RWPE2 (cell line): ENCODE measurements around the gene DEFB121.
A peak's percentile ranks its signal among the peaks of the same experiment; 100 is the strongest.

Experiments
- ATAC-seq: fragments of 200-7000 bp; cut with Tn5 transposase; 3 replicates; pipeline ENCODE4 v1.9.1; 2021; ENCODE audit warnings: low read depth
- DNase-seq: peaks from one replicate; pipeline ENCODE4 v3.0.0-alpha.2; 2020; ENCODE audit warnings: low spot score
- H3K27ac ChIP-seq: fragments of 450-650 bp; 2 replicates; pipeline ENCODE4 v1.5.1; 2017; ENCODE audit warnings: mild to moderate bottlenecking; ENCODE audit not compliant: poor library complexity, severe bottlenecking
- H3K27me3 ChIP-seq: fragments of 250-450 bp; sonication (Bioruptor Pico); 2 replicates; pipeline ENCODE4 v1.5.1; 2021; ENCODE audit warnings: mild to moderate bottlenecking, moderate library complexity; ENCODE audit not compliant: insufficient read depth, poor library complexity, severe bottlenecking
- H3K36me3 ChIP-seq: fragments of 250-450 bp; sonication (Bioruptor Pico); 2 replicates; pipeline ENCODE4 v1.5.1; 2020; ENCODE audit warnings: low read depth, mild to moderate bottlenecking, moderate library complexity
- H3K4me1 ChIP-seq: fragments of 250-450 bp; sonication (Bioruptor Pico); 2 replicates; pipeline ENCODE4 v1.5.1; 2021; ENCODE audit warnings: mild to moderate bottlenecking, moderate library complexity; ENCODE audit not compliant: insufficient read depth, poor library complexity, severe bottlenecking
- H3K4me3 ChIP-seq: fragments of 250-450 bp; sonication (Bioruptor Pico); 2 replicates; pipeline ENCODE4 v1.5.1; 2021; ENCODE audit warnings: mild to moderate bottlenecking, moderate library complexity; ENCODE audit not compliant: severe bottlenecking
- H3K9me3 ChIP-seq: fragments of 250-450 bp; sonication (Bioruptor Pico); 2 replicates; pipeline ENCODE4 v1.5.1; 2021; ENCODE audit warnings: mild to moderate bottlenecking, moderate library complexity; ENCODE audit not compliant: severe bottlenecking
- TF ChIP-seq, protein P1 (sequence below): fragments of 450-650 bp; IDR thresholded peaks from one replicate; pipeline ENCODE4 v1.5.1; 2017; ENCODE audit warnings: mild to moderate bottlenecking, moderate library complexity; ENCODE audit not compliant: poor library complexity, severe bottlenecking

DEFB121 gene, protein sequence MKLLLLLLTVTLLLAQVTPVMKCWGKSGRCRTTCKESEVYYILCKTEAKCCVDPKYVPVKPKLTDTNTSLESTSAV

GRCh38 chr20:31406115-31406514 is at the start of gene DEFB121:
DEFB121 (minus strand) TSS chr20:31406215; CDS start chr20:31406152, 63 bp downstream.
- H3K27me3 ChIP-seq: peaks cover 3% of the 10 kb centered on the region
- no peaks in the 10 kb centered on the region for H3K9me3 ChIP-seq
- H3K36me3 ChIP-seq: no peaks in the 10 kb centered on the region
- no peak within 1 kb of the TSS for H3K27ac ChIP-seq
- TF ChIP-seq, protein P1, sequence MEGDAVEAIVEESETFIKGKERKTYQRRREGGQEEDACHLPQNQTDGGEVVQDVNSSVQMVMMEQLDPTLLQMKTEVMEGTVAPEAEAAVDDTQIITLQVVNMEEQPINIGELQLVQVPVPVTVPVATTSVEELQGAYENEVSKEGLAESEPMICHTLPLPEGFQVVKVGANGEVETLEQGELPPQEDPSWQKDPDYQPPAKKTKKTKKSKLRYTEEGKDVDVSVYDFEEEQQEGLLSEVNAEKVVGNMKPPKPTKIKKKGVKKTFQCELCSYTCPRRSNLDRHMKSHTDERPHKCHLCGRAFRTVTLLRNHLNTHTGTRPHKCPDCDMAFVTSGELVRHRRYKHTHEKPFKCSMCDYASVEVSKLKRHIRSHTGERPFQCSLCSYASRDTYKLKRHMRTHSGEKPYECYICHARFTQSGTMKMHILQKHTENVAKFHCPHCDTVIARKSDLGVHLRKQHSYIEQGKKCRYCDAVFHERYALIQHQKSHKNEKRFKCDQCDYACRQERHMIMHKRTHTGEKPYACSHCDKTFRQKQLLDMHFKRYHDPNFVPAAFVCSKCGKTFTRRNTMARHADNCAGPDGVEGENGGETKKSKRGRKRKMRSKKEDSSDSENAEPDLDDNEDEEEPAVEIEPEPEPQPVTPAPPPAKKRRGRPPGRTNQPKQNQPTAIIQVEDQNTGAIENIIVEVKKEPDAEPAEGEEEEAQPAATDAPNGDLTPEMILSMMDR: no peak
- no peak within 1 kb of the TSS for H3K4me3 ChIP-seq
- H3K4me1 ChIP-seq: no peaks in the 10 kb centered on the region
- DNase-seq (no peak), ATAC-seq (no peak; the same call in 2 of the 3 replicates)

- Histone ChIP-seq H3K9me3 (no peaks in the 10 kb centered on the region), H3K4me3 (no peak overlapping the region), H3K27ac (no peak overlapping the region), H3K36me3 (no peaks in the 10 kb centered on the region), H3K4me1 (no peaks in the 10 kb centered on the region), H3K27me3 (peaks cover 12% of the 10 kb centered on the region)
- DNase-seq: no peak
- peak; percentile 42; the same call in 2 of the 3 replicates for ATAC-seq
- TF ChIP-seq, protein P1: peak; percentile 32
Measured at GRCh38 chr20:31454361-31454760, 48.3 kb upstream of the DEFB121 start.

GRCh38 chr20:31452575-31452974 is 46.6 kb upstream of the DEFB121 start:
- no peak overlapping the region for H3K4me3 ChIP-seq
- H3K27ac ChIP-seq: no peak overlapping the region
- TF ChIP-seq, protein P1: no peak
- peak; percentile 46; the same call in 2 of the 3 replicates for ATAC-seq
- H3K36me3 ChIP-seq: no peaks in the 10 kb centered on the region
- H3K4me1 ChIP-seq: no peaks in the 10 kb centered on the region
- H3K27me3 ChIP-seq: no peaks in the 10 kb centered on the region
- no peak for DNase-seq
- H3K9me3 ChIP-seq: no peaks in the 10 kb centered on the region

DNA sequence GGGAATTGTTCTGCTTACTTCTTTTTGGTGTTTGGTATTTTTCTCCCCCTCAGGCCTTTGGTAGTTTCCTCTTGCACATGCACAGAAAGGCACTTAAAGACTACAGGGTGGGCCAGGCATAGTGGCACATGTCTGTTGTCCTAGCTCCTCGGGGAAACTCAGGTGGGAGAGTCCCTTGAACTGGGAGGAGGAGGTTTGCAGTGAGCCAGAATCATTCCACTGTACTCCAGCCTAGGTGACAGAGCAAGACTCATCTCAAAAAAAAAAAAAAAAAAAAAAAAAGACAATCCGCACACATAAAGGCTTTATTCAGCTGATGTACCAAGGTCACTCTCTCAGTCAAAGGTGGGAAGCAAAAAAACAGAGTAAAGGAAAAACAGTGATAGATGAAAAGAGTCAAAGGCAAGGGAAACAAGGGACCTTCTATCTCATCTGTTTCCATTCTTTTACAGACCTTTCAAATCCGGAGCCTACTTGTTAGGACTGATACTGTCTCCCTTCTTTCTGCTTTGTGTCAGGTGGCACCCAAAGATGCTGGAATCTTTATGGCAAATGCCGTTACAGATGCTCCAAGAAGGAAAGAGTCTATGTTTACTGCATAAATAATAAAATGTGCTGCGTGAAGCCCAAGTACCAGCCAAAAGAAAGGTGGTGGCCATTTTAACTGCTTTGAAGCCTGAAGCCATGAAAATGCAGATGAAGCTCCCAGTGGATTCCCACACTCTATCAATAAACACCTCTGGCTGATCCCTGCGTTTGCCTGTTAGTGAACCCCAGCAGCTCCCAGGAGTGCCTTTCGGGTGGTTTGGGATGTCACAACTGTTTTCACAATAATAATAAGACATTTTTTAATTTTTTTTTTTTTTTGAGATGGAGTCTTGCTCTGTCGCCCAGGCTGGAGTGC is 43.7 kb upstream of the DEFB121 start:
- no peaks in the 10 kb centered on the region for H3K4me1 ChIP-seq
- TF ChIP-seq, protein P1: no peak
- no peak overlapping the region for H3K4me3 ChIP-seq
- no peaks in the 10 kb centered on the region for H3K36me3 ChIP-seq
- no peaks in the 10 kb centered on the region for H3K9me3 ChIP-seq
- no peak overlapping the region for H3K27ac ChIP-seq
- DNase-seq (no peak), ATAC-seq (no peak)
- no peaks in the 10 kb centered on the region for H3K27me3 ChIP-seq
